HG02798 (cell line): ENCODE results near the gene GRIP1.

Source experiments
- ATAC-seq: cut with Tn5 transposase; IDR thresholded peaks from one replicate; pipeline ENCODE4 v1.9.1; 2021; ENCODE audit warnings: mild to moderate bottlenecking; ENCODE audit not compliant: unreplicated experiment, poor library complexity

The GRIP1 gene

DNA sequence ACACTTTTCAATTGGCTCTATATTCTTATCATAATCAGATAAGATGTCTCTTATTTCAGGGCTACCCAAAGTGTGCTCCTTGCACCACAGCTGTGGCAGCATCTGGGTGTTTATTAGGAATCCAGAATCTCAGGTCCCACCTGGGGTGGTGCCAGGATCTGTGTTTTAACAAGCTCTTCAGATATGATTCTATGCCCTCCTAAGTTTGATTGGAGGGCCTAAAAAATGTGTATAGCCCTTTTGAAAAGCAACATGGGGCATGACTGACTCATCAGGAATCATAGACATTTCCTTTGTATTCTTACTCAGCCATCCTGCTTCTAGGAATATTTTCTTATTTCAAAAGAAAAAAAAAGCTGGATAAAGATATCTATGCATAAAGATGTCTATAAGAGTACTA, 273.5 kb downstream of the GRIP1 start:
- no peak for ATAC-seq

DNA sequence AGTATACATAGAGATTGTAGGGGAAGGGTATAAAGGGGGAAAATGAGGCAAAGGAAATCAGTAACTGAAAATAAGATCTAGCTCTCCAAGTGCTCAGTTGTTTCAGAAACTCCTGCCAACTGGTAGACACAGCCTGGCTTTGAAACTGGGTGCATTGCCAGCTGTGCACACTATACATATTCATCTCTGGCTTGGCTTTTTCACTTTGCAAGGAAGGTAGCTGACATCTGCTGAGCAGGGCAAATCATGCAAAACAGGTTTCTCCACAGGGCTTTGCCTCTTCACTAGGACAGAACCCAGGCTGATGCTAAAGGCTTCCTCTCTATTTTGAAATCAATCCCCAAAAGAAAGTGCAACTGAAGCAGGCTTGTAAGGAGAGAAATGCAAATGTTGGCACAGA, 275.1 kb downstream of the GRIP1 start:
- peak; percentile 88 for ATAC-seq

DNA sequence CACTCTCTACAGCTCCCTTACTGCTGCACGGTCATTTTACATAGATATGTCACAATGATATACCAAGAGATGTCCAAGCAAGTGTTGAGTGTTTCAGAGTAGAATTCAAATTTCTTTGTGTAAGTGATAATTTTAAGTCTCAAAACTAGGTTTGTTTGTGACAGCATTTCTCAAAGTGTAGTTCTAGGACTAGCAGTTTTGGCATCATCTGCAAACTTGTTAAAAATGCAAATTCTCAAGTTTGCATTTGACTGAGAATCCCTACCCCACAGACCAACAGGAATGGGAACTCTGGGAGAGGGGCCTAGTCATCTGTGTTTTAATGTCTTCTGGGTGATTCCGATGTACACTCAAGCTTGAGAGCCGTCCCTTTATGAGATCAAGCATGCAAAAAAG, 279.0 kb downstream of the GRIP1 start:
- no peak for ATAC-seq

DNA sequence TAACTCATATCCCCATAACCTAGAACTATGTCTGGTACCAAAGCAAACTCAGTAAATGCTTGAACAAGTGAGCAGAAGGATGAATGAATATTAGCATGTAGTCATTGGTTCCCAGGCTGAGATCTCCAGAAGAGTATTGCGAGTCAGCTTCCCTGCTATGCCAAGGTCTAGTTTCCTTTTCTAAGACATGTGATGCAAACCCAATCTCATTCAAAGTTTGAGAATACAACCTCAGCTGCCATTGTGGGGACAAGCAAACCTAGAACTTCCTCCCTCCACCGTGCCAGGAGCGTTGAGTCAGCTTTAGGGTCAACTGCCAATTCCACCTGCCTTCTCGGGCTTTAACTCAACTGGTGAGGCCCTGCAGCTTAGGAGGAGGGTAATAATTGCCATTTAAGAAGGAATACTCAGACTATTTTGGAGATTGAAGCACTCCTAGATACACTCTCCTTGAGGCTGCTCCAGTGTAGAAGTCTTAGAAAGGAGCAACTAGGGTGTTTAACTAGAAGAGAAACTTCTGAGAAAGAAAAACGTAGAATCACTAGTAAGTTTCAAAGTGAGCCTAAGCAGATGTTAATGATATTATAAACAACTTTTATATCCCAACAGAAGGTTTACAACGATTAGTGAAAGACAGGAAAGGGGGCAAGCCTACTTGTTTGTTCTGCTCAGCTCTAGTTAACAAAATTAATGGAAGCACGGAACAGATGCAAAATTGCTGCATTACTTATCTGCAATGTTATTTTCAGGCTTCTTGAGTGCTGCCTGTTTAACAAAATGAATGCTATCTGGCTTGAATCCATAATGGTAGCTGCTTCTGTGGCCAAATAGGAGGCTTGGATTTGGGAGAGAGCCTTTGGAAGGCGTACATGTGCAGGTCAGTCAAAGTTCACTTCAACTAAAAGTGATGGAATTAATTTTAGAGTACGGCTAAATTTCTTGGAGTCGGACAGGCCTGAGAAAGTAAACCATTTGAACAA, 279.7 kb downstream of the GRIP1 start:
- no peak for ATAC-seq

DNA sequence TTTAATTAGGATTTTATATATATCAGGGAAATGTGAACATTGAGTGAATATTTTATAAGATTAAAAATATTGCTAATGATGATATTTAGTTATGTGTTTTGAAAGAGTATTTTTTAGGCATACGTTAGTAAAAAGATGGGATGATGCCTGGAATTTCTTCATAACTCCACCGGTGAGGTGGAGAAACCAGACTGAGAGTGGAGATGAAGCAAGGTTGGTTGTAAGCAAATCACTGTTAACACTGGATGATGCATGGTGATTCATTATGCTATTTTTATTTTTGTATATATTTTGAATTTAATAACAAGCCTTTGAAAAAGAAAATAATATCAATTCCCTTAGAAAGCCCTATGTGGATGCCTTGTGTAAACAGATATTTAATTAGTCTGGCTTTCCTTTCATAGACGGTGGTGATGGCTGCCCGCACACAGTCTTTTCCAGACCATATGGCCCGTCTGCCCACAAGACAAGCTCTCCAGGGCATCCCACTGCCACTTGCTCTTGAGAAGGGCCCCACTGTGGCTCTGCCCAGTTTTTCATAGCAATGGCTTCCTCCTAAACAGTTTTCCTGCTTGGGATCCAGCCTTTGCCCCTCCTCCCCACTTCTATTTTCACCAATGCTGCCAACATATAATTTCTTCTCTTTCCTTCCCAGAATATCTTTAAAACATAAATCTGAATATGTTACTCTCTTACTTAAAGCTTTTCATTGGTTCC, 281.1 kb downstream of the GRIP1 start:
- no peak for ATAC-seq

DNA sequence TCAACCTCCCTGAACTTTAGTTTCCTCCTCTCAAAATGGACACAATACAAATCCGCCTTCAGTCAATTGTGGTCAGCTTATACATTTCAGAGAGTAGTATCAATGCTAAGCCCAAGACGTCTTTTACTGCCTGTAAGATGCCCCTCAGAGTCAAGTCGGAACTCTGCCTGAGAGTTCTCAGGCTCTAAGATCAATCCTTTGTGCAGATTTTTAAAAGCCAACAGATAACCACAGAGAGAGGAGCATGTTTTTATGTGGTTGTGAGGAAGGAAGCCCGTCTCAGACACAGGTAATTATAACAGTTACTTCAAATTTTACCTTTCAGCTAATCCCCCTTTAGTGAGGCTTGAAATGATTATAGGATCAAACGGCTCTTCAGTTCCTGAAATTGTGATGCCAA, 285.0 kb downstream of the GRIP1 start:
- no peak for ATAC-seq

DNA sequence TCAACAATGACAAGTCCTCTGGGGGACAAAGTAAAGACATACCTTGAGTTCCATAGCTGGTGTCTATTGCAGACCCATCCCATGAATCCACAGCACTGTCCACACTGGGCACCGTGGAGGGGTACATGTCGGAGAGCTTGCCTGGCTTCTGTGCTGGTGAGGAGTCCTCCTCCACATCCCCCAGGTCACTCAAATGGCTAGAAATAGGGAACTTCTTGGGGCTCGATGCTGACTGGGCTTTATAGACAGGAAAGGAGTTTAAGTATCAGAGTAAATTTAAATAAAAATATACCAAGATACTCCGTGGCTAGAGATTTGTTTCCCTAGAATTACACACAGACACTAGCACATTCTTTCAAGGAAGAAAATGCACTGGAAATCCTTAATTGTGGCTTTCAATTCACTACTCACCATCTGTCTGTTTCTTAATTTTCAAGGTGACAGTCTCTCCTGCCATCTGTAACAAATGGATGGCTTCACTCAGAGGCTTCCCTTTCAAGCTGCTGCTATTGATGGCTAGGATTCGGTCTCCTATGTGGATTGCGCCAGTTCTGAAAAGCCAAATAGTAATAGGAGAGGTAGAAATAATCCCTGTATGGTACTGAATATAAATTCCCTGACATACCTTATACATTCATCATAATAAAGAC, 286.5 kb downstream of the GRIP1 start:
- no peak for ATAC-seq

DNA sequence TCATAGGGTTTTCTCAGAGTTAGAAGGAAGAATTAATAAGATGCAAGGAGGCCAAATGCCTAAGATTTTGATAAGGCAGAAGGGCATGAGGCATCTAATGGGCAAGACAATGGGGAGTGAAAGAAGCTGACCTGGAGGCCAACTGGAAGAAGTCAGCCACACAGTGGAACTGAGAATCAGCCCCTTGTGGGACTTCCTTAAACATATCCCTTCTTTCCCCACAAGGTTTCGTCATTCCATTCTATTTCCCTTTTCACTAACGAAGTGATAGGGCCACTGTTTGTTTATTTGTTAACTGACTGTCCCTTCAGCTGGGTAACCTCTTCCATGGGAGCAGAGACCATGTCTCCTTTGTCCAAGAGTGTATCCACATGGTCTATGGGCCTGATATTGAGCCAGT, 290.4 kb downstream of the GRIP1 start:
- no peak for ATAC-seq

DNA sequence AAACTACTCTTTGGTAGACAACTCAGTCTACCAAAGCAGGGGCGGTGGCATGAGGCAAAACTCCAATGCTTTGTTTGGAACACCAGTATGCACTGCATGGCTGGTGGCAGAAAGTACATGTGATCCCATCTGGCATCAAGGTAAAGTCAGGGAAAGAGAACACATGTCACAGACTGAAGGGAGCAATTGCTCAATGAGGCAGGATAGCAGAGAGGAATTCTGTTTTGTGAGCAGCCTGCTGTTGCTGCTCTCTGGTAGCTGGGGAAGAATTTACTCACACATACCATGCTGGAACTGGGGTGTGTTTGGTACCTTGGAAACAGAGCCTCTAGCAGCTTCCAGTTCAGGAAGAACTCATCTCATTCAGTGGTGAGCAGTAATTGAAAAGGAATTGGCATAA, 291.8 kb downstream of the GRIP1 start:
- ATAC-seq, result no peak

DNA sequence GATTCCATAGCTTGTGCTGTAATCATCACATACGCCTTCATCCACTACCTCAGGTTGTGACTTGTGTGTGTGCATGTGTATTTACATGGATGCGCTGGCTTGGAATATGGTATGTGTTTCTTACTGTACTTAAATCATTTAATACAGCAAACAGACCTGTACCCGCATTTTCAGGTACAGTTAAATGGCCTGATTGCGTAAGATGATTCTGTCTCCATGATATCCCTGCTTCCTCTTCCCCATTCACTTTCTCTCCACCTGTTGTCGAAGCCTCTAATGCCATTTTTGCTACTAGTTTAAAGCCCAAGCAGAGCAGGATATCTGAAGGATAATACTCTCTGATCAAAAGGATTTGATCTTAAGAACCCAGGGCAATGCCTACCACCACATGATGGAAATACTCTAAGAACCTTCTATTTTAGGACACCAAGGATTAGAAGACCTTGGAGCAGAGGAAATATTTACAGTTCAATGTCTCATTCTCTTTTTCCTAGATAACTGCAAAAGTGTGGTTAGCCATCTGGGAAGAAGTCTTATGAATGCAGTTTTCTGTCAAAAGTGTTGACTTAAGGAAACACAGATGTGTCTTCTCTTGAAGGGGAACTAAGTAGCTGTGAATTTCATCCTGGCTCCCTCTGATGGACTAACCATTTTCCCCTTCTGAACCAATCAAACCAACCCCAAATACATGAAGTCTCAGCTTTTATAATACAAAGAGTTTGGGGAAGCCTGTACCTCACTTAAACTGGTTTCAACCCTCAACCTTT, 297.9 kb downstream of the GRIP1 start:
- no peak for ATAC-seq

DNA sequence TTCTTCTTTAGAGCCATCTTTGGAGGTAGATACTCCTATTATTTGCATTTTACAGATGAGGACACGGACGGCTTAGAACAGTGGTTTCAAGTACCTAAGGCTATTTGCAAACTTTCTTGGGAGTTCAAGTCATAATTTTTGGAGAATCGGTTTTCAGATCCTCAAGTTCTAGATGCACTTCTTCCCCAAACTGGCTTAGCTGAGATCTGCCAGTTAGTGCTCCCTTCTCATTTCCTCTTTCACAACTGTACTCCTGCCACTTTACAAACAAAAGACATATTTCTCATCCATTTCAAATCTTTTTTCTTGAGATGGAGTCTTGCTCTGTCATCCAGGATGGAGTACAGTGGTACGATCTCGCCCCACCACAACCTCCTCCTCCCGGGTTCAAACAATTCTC, 299.3 kb downstream of the GRIP1 start:
- no peak for ATAC-seq

DNA sequence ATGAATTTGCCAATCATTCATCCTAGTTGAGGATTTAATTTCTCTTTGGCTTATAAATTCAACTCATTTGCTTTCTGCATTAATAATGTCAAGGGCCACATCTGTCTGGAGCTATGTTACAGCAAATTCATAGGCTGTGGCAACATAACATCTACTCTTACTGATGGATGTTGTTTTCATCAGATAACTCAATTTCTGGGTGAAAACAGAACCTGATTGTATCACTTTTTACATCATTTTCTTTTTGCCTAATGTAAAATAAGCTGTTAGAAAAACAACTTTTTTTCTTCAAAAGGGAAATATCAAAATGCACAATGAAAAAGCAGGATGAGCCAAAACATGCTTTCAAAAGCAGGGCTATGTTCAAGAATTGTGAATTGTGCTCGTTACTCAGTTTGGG, 303.3 kb downstream of the GRIP1 start:
- no peak for ATAC-seq

DNA sequence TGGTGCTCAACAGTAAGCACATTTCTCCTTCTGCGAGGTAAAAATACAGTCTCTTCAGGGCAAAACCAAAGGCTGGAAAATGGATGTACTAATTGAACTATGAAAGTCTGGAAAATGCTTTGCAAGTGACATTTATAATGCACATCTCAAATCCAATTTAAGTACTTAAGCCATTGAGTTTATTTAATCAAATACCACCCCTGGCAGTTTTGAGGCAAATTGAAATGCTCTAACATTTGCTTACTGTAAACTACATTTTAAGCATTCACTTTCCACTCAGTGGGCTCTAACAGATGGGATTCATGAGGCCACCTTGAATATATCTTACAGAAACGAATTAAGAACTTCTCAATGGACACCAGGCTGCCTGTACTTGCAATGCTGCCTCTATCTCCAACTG, 306.9 kb downstream of the GRIP1 start:
- ATAC-seq, result no peak

DNA sequence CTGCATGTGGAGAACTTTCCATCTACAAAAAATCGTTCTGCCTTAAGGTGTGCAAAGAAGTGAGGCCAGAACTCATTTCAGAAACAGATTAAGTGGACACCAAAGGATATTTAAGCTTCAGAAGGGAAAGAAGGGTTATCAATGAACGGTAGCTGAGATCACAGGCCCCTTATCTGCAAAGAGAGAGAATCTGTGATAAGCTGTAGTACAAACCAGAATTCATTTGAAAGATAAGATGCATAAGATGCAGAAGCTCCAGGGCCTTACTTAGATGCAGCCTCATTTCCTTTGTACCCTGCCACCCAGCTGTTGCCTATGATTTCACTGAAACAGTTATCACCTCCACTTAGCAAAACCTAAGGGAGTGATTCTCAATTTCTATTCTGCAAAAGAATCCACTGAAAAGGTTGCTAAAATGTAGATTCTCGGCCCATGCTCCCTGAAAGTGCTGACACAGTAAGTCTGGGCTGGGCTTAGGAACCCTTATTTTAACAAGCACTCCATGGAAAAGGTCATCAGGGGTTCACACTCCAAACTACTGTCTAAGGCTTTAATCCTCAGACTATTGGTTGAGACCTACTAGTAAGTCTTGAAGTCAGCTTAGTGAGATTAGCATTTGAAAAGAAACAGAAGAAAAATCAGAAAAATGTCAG, 311.7 kb downstream of the GRIP1 start:
- ATAC-seq, result no peak

DNA sequence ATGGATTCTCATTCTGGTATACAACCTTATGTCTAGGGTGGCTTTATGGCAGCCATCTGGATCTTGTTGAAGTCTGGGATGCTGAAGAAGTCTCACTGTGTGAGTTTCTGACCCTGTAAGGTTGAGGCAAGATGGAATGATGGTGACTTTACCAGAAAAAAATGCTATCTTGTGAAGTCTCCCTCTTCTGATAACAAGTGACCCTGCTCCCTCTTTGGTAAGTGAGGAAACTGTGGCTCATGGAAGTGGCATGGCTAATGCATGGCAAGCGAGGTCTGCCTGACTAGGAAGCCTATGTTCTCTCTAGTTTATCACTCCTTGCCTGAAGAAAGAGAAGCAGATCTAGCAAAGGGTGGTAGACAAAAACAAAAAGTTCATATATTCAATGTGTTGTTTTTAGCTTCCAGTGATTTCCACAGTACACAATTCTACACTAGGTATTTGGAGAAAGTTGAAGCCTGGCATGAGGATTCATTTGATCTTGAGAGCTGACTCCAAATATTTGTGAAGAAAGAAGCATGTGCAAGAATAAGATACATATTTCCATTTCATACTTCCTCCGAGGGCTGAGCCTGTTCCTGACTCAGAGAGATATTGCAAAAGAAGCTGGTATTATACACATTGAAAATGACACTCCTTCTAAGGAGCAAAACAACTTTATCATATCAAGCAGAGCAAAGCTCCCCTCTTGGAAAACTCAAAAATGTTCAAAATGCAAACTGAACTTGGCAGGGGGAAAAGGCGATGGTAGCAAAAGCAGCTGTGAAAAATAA, 313.0 kb downstream of the GRIP1 start:
- ATAC-seq, result no peak

DNA sequence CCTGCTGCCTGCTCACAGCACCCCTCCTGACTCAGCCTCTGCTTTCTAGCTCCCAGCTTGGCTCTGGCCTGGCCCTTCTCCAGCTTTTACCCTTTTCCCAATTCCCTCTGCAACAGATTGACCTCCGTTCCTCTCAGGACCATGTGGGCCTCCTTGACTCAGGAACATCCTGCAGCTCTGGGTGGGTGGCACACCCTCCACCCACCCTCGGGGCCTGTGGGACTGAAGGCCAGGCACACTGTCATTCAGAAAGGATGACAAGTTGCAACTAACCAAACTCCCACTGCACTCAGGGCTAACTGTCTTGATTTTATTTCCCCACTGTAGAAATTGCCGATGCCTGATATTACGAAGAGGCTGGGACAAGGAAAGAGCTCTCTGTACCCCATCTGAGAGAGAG, 317.2 kb downstream of the GRIP1 start:
- no peak for ATAC-seq

DNA sequence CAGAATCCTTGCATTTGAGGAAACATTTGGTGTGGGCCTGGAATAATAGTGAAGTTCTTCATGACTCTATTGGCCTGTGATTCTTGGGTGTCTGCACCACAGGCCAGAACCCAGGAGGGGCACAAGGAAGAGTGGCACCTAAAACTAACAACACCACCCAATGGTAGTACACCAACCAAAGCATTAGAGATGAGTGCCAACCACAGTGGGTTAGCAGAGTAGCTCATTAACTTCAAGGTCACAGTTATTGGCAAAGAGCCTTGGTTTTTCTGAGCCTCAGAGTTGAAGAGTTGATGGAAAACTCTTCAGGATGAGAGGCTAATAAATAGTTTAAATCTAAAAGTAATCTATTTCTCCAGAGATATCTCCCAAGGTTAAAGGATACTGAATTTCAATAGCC, 319.6 kb downstream of the GRIP1 start:
- no peak for ATAC-seq

DNA sequence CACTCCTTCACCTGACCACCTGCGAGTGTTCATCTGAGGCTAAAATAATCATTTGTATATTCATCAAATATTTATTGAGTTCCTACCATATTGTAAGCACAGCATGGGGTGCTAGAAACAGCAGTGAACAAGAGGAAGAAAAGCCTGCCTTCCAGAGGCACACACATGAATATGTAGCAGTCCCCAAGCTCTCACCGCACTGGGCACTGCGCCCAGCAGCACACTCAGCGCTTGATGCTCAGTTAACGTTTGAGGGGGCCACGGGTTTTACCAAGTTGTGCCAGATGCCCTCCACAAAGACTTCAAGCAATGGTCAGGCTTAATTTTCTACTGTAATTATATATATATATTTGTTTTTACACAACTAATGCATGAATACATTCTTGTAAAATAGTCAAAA, 324.6 kb downstream of the GRIP1 start:
- no peak for ATAC-seq

DNA sequence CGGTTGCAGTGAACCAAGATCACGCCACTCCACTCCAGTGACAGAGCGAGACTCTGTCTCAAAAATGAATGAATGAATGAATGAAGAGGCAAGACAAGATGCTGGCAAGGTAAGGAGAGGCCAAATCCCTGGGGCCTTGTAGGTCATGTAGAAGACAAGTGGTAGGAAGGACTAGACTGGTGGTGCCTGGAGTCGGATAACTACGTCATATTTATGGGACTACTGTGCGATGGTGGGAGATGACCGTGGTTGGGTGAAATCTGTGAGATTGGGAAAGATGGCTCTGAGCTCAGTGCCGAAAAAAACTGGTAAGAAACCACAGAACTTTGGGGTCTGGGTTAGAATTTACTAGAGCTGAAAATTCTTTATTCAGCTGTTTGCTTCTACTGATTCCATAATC, 326.0 kb downstream of the GRIP1 start:
- ATAC-seq, result no peak
